KOPT-K1 (cell line): ENCODE results near the gene MBOAT2.
A peak's percentile ranks its signal among the peaks of the same experiment; 100 is the strongest.
"Not testable (repeated sequence)": the region's sequence is repeated elsewhere in the genome, so short reads cannot be mapped to it uniquely, and the experiment has no call there.

Source experiments
- H3K27ac ChIP-seq: fragments of 200-600 bp; sonication (generic); 2 replicates; pipeline ENCODE4 v1.5.1; 2016; ENCODE audit warnings: antibody characterized with exemption, mild to moderate bottlenecking, low read depth, low read length; ENCODE audit not compliant: poor library complexity, severe bottlenecking
- H3K36me3 ChIP-seq: fragments of 200-600 bp; sonication (generic); 2 replicates; pipeline ENCODE4 v1.5.1; 2017; ENCODE audit warnings: antibody characterized with exemption, mild to moderate bottlenecking, low read length, moderate library complexity; ENCODE audit not compliant: insufficient read depth
- H3K9me3 ChIP-seq: fragments of 200-600 bp; sonication (generic); 2 replicates; pipeline ENCODE4 v1.5.1; 2017; ENCODE audit warnings: antibody characterized with exemption, low read length, mild to moderate bottlenecking; ENCODE audit not compliant: insufficient read depth, poor library complexity, severe bottlenecking

The MBOAT2 gene, protein sequence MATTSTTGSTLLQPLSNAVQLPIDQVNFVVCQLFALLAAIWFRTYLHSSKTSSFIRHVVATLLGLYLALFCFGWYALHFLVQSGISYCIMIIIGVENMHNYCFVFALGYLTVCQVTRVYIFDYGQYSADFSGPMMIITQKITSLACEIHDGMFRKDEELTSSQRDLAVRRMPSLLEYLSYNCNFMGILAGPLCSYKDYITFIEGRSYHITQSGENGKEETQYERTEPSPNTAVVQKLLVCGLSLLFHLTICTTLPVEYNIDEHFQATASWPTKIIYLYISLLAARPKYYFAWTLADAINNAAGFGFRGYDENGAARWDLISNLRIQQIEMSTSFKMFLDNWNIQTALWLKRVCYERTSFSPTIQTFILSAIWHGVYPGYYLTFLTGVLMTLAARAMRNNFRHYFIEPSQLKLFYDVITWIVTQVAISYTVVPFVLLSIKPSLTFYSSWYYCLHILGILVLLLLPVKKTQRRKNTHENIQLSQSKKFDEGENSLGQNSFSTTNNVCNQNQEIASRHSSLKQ

GRCh38 chr2:9003616-9004337 lies at the start of gene MBOAT2:
Gene MBOAT2 (minus strand): TSS chr2:9003684. CDS start chr2:9003614, 70 bp downstream.
- peak within 1 kb of the TSS; percentile 92 for H3K27ac ChIP-seq
- H3K36me3 ChIP-seq, result no peaks in the 10 kb centered on the region
- no peaks in the 10 kb centered on the region for H3K9me3 ChIP-seq

DNA sequence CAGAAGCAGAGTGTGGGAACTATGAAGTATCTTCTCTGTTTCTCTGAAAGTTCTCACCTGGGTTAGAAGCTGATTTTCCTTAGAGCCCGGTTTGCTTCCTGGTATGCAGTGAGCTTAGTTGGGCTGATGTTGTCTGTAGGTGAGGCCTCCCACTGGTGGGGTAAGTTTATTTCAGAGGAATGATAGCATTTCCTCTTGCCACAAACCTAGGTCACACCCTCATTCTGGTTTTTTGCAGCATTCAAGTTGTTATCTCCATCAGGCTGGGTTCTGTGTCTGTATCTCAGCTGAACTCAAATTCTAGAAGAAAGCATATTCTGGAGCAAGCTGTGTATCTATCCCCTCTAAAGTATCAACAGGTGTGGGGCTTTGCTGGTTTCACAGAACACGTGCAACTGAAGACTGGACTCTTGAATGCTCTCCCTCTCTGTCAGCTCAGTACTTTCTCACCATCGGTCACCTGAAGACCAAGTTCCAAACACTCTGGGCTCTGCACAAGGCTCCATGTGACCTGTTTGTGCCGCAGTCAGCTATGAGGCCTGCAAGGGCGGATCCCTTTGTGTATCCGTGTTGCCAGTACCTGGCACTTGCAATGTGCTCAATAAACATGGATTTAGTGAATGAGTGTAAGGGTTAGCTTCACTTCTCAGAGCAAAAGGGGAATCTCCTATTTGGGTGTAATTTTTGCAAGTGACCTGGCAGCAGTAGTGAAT lies 49.5 kb upstream of the MBOAT2 start:
- Histone ChIP-seq H3K36me3 (no peaks in the 10 kb centered on the region), H3K27ac (no peak overlapping the region), H3K9me3 (no peaks in the 10 kb centered on the region)

DNA sequence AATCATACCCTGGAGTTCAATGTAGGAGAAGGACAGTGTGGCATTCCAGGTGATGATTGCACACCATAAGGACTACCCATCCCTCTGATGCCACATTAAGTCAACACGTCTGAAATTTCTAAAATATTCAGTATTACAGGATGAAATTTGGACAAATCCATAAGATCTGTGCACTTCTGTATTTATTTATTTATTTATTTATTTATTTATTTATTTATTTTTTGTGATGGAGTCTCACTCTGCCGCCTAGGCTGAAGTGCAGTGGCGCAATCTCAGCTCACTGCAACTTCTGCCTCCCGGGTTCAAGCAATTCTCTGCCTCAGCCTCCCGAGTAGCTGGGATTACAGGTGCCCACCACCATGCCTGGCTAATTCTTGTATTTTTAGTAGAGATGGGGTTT lies 48.0 kb upstream of the MBOAT2 start:
- not testable (repeated sequence) for H3K36me3 ChIP-seq, H3K9me3 ChIP-seq, H3K27ac ChIP-seq

- no peaks in the 10 kb centered on the region for H3K9me3 ChIP-seq
- no peak overlapping the region for H3K27ac ChIP-seq
- no peaks in the 10 kb centered on the region for H3K36me3 ChIP-seq
These were observed 46.8 kb upstream of the MBOAT2 start for GRCh38 chr2:9050122-9050809.

- no peaks in the 10 kb centered on the region for H3K36me3 ChIP-seq
- H3K9me3 ChIP-seq, result no peaks in the 10 kb centered on the region
- no peak overlapping the region for H3K27ac ChIP-seq
These were observed 42.1 kb upstream of the MBOAT2 start for GRCh38 chr2:9045595-9045994.

GRCh38 chr2:9043491-9043890 lies 40.0 kb upstream of the MBOAT2 start:
- H3K9me3 ChIP-seq, H3K27ac ChIP-seq, H3K36me3 ChIP-seq: not testable (repeated sequence)

DNA sequence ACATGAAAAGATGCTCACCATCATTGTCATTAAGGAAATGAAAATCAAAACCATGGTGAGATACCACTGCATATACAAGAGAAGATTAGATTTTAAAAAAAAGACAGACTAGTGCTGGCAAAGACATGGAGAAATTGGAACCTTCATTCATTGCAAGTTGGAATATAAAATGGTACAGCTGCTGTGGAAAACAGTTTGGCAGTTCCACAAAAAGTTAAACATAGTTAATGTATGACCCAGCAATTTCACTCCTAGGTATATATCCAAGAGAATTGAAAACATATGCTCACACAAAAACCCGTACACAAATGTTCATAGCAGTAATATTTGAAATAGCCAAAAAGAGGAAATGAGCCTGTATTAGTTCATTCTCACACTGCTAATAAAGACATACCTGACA lies 33.7 kb upstream of the MBOAT2 start:
- H3K36me3 ChIP-seq, result no peaks in the 10 kb centered on the region
- no peaks in the 10 kb centered on the region for H3K9me3 ChIP-seq

DNA sequence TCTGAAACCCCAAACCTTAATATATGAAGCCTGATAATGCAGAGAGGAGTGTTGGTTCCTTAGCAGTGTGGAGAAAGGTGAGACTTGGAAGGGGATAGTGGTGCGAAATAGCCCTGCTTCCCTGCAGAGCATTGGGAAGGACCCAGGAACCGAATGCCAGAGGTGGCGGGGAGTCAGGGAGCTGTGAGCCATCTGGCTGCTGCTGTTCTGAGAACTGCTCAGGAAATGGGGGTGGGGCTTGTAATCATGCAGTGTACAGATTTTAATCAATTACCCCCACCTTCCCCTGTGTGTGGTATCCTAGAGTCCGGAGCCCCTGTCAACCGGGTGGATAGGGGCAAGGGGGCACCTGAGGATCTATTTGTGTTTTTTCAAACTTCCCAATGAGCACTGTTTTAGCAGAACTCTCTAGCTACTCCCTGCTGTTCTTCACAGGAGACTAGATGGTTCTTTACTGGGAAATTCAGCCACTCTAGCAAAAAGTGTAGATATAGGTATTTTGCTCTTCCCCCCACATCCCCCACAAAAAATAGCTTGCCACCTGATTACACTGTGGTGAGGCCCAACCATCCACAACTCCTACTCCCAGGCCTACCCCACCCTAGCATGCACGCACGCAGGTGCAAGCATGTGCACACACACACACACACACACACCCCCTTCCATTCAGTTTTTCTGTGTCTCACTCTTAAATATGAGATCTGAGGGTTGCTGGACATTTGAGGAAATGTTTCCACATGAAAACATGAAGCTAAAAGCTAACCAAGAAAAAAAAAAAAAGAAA lies 30.1 kb upstream of the MBOAT2 start:
- Histone ChIP-seq H3K36me3 (no peaks in the 10 kb centered on the region), H3K9me3 (no peaks in the 10 kb centered on the region), H3K27ac (peak overlapping the region; percentile 80)

More for the DNA sequence above, 33.7 kb upstream of the MBOAT2 start:
- H3K27ac ChIP-seq, result no peak overlapping the region

DNA sequence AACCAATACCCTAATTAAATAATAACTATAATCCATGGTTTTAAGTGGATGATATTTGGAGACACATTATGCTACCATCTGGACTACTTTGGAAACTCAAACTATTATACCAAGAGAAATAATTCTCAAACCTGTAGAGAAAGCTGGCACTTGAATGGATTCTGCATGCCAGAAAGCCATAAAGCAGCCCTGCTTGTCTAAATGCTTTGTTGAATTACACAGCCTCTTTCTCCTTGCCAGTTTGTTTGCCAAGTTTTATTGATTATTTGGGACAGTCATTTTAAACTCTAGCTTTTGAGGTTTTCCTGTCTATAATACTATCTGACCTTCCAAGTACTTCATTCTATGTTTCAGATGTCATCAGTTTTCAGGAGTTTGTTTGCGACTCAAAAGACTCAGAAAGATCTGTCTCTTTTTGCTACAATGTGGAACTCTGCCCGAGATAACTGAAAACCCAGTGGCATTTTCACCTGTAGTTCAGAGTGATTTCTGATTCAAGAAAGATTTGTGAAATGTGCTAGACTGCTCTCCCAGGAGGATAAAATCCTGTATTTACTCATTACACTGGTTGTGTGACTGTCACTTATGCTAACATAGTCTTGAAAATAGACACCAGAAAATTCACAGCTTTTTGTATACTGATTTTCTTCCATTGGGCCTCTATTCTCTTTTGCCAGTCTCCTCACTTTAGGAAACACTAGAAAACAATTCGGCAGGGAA lies 29.2 kb upstream of the MBOAT2 start:
- peak overlapping the region; percentile 80 for H3K27ac ChIP-seq
- H3K9me3 ChIP-seq, result no peaks in the 10 kb centered on the region
- H3K36me3 ChIP-seq, result no peaks in the 10 kb centered on the region

- H3K9me3 ChIP-seq, result no peaks in the 10 kb centered on the region
- H3K27ac ChIP-seq, result peak overlapping the region; percentile 80
These were observed 28.6 kb upstream of the MBOAT2 start for GRCh38 chr2:9032121-9032520.

DNA sequence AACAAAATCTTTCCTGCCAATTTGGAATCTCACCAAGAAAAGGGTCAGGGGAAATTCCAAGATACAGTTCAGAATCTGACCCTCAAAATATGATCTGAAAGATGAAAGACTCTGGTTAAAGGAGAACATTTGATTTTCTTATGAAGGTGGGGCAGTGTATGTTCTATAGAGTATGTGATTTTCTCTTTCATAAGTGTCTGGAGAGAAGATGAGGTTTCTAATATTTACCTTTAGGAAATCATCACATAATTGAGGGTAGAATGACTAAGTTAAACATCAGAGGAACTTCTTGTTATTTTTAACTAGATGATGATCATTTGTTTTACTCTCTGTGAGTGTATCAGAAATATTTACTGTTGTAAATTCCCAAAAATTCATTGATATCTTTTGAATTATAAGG lies 27.8 kb upstream of the MBOAT2 start:
- Histone ChIP-seq H3K9me3 (no peaks in the 10 kb centered on the region), H3K36me3 (no peaks in the 10 kb centered on the region), H3K27ac (no peak overlapping the region)

More at GRCh38 chr2:9032121-9032520, 28.6 kb upstream of the MBOAT2 start:
- no peaks in the 10 kb centered on the region for H3K36me3 ChIP-seq

DNA sequence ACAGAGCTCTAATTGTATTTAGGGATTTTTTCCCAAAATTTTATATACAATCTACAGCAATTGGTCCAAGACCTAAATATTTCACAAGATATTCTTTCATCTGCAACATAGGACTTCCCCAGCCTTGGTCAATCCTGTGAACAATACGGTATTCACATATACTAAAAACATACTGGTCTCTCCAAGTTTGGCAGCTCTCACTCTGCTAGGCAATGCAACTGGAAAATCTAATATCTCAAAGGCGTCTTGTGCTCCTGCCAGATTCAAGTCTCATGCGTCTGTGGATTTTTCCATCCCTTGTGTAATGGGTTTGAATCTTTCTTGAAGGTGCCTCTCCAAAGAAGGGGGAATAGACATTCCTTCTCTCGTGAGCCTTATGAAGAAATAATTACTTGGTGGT lies 27.4 kb upstream of the MBOAT2 start:
- Histone ChIP-seq H3K36me3 (no peaks in the 10 kb centered on the region), H3K9me3 (no peaks in the 10 kb centered on the region), H3K27ac (no peak overlapping the region)

GRCh38 chr2:9030190-9030589 lies 26.7 kb upstream of the MBOAT2 start:
- Histone ChIP-seq H3K27ac (no peak overlapping the region), H3K9me3 (no peaks in the 10 kb centered on the region), H3K36me3 (no peaks in the 10 kb centered on the region)
